ENCODE results near the gene ARL15. TPM values are rescaled to one million over a fixed set of nuclear protein-coding genes. Genes with fewer than 3 reads are reported as not detected.

ARL15 gene
- total RNA-seq, 3 donors from 2014 or later: 29.0 to 65.0 (median 42.9) TPM

GRCh38 chr5:54254482-54255198 is 55.7 kb downstream of the ARL15 start:
- DNase-seq (ENCODE audit: low spot score in 2 of 2): no peak
- no peak overlapping the region for H3K4me3 ChIP-seq
- no peaks in the 10 kb centered on the region for H3K27me3 ChIP-seq
- no peaks in the 10 kb centered on the region for H3K4me1 ChIP-seq
- H3K36me3 ChIP-seq: no peaks in the 10 kb centered on the region
- intact Hi-C loops (cut with DNase I; ENCODE audit: low total_unique reads): no loop called here
- H3K27ac ChIP-seq: no peak overlapping the region
- TF ChIP-seq CTCF (IDR thresholded peaks at IDR 0.05): no peak
- TF ChIP-seq POLR2AphosphoS5 (IDR thresholded peaks at IDR 0.05): no peak
- no peak for TF ChIP-seq POLR2A (IDR thresholded peaks at IDR 0.05)
- no peaks in the 10 kb centered on the region for H3K9me3 ChIP-seq

GRCh38 chr5:54251981-54252380 is 58.4 kb downstream of the ARL15 start:
- intact Hi-C loops (cut with DNase I; ENCODE audit: low total_unique reads): no loop called here
- Histone ChIP-seq H3K4me3 (no peak overlapping the region), H3K9me3 (no peaks in the 10 kb centered on the region), H3K4me1 (no peaks in the 10 kb centered on the region), H3K27ac (no peak overlapping the region), H3K27me3 (no peaks in the 10 kb centered on the region), H3K36me3 (no peaks in the 10 kb centered on the region)
- no peak for TF ChIP-seq CTCF (IDR thresholded peaks at IDR 0.05)
- no peak for TF ChIP-seq POLR2A (IDR thresholded peaks at IDR 0.05)
- TF ChIP-seq POLR2AphosphoS5 (IDR thresholded peaks at IDR 0.05): no peak
- no peak for DNase-seq (ENCODE audit: low spot score in 2 of 2)

GRCh38 chr5:54249210-54250028 is 61.0 kb downstream of the ARL15 start:
- no peak for DNase-seq (ENCODE audit: low spot score in 2 of 2)
- intact Hi-C loops (cut with DNase I; ENCODE audit: low total_unique reads): no loop called here
- no peak overlapping the region for H3K27ac ChIP-seq
- H3K27me3 ChIP-seq: no peaks in the 10 kb centered on the region
- H3K4me1 ChIP-seq: no peaks in the 10 kb centered on the region
- no peaks in the 10 kb centered on the region for H3K9me3 ChIP-seq
- no peak for TF ChIP-seq POLR2AphosphoS5 (IDR thresholded peaks at IDR 0.05)
- no peak for TF ChIP-seq POLR2A (IDR thresholded peaks at IDR 0.05)
- no peak for TF ChIP-seq CTCF (IDR thresholded peaks at IDR 0.05)
- no peaks in the 10 kb centered on the region for H3K36me3 ChIP-seq
- H3K4me3 ChIP-seq: no peak overlapping the region

- Histone ChIP-seq H3K36me3 (no peaks in the 10 kb centered on the region), H3K27me3 (no peaks in the 10 kb centered on the region), H3K27ac (no peak overlapping the region), H3K4me3 (no peak overlapping the region), H3K4me1 (no peaks in the 10 kb centered on the region), H3K9me3 (no peaks in the 10 kb centered on the region)
- TF ChIP-seq CTCF (IDR thresholded peaks at IDR 0.05) (no peak), POLR2A (IDR thresholded peaks at IDR 0.05) (no peak), POLR2AphosphoS5 (IDR thresholded peaks at IDR 0.05) (no peak)
- intact Hi-C loops (cut with DNase I; ENCODE audit: low total_unique reads): loop anchor here (2.0 kb wide), 1 partner anchor 40 kb away; no protein-coding TSS in a partner anchor
- DNase-seq (ENCODE audit: low spot score in 2 of 2): no peak
Observed at GRCh38 chr5:54247226-54247625, 63.1 kb downstream of the ARL15 start.

GRCh38 chr5:54243483-54244080 is 66.8 kb downstream of the ARL15 start:
- no peak for DNase-seq (ENCODE audit: low spot score in 2 of 2)
- no peaks in the 10 kb centered on the region for H3K4me1 ChIP-seq
- no peaks in the 10 kb centered on the region for H3K27me3 ChIP-seq
- TF ChIP-seq CTCF (IDR thresholded peaks at IDR 0.05) (peak; percentile 38 to 72 (median 63)), POLR2A (IDR thresholded peaks at IDR 0.05) (no peak), POLR2AphosphoS5 (IDR thresholded peaks at IDR 0.05) (no peak)
- H3K4me3 ChIP-seq: no peak overlapping the region
- H3K36me3 ChIP-seq: no peaks in the 10 kb centered on the region
- H3K27ac ChIP-seq: no peak overlapping the region
- intact Hi-C loops (cut with DNase I; ENCODE audit: low total_unique reads): no loop called here
- no peaks in the 10 kb centered on the region for H3K9me3 ChIP-seq

All from breast epithelium (tissue), 4 donors.